PC-3 (cell line): ENCODE results near the gene PPP1R14C.

Experiments
- CTCF ChIP-seq: fragments of 300-600 bp; sonication (generic); conservative IDR thresholded peaks from 2 replicates; pipeline ENCODE4 v1.5.1; 2017; ENCODE audit warnings: antibody characterized with exemption, low read depth, mild to moderate bottlenecking, low read length
- EZH2 ChIP-seq: fragments of 300-600 bp; sonication (generic); IDR thresholded peaks from one replicate; pipeline ENCODE4 v1.6.1; 2017; ENCODE audit warnings: antibody characterized with exemption, mild to moderate bottlenecking, low read length; ENCODE audit not compliant: unreplicated experiment

DNA sequence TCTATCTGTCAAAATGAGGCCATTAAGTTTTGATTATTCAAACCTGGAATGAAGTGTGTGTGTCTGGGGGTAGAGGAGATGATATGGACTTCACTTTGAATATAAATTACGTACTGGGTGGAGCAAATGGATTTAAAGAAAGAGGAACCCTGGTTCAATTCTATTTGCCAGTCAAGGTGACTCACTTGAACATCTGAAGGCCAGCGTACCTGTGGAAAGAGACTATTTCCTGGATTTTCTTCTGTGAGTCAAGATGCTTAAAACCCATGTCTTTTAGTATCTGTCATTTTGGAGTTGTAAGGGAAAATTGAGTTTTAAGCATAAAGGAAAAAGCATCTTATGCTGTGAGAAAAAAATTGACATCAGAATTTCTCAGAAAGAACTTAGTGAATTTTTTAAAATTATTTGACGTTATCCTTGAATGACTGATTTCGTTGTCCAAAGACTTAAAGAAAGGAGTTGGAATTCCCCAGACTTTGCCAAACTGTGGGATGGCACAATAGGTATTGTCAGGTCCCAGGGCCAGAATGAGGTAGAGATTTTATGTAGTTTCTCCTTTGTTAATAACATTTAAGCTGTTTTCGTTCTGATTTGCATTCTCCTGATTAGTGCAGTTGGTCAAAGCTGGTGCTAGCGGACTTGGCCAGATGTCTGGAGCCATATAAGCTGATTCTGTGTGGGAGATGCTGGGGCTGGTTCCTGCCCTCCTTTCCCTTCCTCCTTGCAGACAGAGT lies 2.4 kb upstream of the PPP1R14C start:
- TF ChIP-seq CTCF (no peak), EZH2 (no peak)
